Endometrium (tissue), 2 donors: ENCODE measurements around the gene RERG.
"Not testable (repeated sequence)": the region's sequence is repeated elsewhere in the genome, so short reads cannot be mapped to it uniquely, and the experiment has no call there.

Experiments used
- FAIRE-seq: peaks from 2 replicates; lab custom pipeline; 2012; peaks lifted over from hg19 to GRCh38; lab: Jason Lieb, UNC
- donor health status: control.
- donor health status: control.

The RERG gene

GRCh38 chr12:15143467-15143866, 77.8 kb downstream of the RERG start:
- FAIRE-seq = no peak

GRCh38 chr12:15142711-15143110, 78.5 kb downstream of the RERG start:
- no peak for FAIRE-seq

- no peak for FAIRE-seq
Measured at GRCh38 chr12:15131431-15131830, 89.8 kb downstream of the RERG start.

- FAIRE-seq = no peak
Measured at GRCh38 chr12:15130541-15130940, 90.7 kb downstream of the RERG start.

- FAIRE-seq = peak; percentile 66
Measured at GRCh38 chr12:15123401-15123800, 97.8 kb downstream of the RERG start.

- no peak for FAIRE-seq
Measured at GRCh38 chr12:15122344-15122743, 98.9 kb downstream of the RERG start.

- no peak for FAIRE-seq
Measured at GRCh38 chr12:15118955-15119354, 102.3 kb downstream of the RERG start.

- FAIRE-seq = no peak
Measured at GRCh38 chr12:15116983-15117382, 104.2 kb downstream of the RERG start.

- no peak for FAIRE-seq
Measured at GRCh38 chr12:15116086-15116485, 105.1 kb downstream of the RERG start.

- no peak for FAIRE-seq
Measured at GRCh38 chr12:15115434-15115833, 105.8 kb downstream of the RERG start.

GRCh38 chr12:15114501-15114900, 106.7 kb downstream of the RERG start:
- FAIRE-seq = no peak

GRCh38 chr12:15092826-15093225, 128.4 kb downstream of the RERG start:
- no peak for FAIRE-seq

- no peak for FAIRE-seq
Measured at GRCh38 chr12:15090441-15090840, 130.8 kb downstream of the RERG start.

- no peak for FAIRE-seq
Measured at GRCh38 chr12:15088105-15088504, 133.1 kb downstream of the RERG start.

- FAIRE-seq = not testable (repeated sequence)
Measured at GRCh38 chr12:15077751-15078150, 143.5 kb downstream of the RERG start.

- FAIRE-seq = no peak
Measured at GRCh38 chr12:15074351-15074750, 146.9 kb downstream of the RERG start.

- no peak for FAIRE-seq
Measured at GRCh38 chr12:15059123-15059522, 162.1 kb downstream of the RERG start.
